ENCODE data around the gene ALDH4A1. TPM values are rescaled to one million over a fixed set of nuclear protein-coding genes. Genes with fewer than 3 reads are reported as not detected.

Gene ALDH4A1
- total and polyA plus RNA-seq, 9 of the 15 experiments (the other 6 are each of a cell fraction or from before 2014, with no cell fraction given): 0.27 to 31.4 (median 16.6) TPM

GRCh38 chr1:18866314-18866713 is 36.0 kb downstream of the ALDH4A1 start (continued):
- TF ChIP-seq ZNF239 (CRISPR knock-in tag; IDR thresholded peaks at IDR 0.05) (no peak), ZNF224 (CRISPR knock-in tag; IDR thresholded peaks at IDR 0.05) (no peak), ILF3 (IDR thresholded peaks at IDR 0.05; ENCODE audit: borderline replicate concordance) (no peak), TAF9B (IDR thresholded peaks at IDR 0.05; ENCODE audit: partially characterized antibody) (no peak), GABPB1 (CRISPR knock-in tag; IDR thresholded peaks at IDR 0.05) (no peak), ZNF24 (IDR thresholded peaks at IDR 0.05) (no peak), SREBF1 (IDR thresholded peaks at IDR 0.05; ENCODE audit: borderline replicate concordance, low read depth, low read length) (no peak), MTF1 (CRISPR knock-in tag; IDR thresholded peaks at IDR 0.05; ENCODE audit: borderline replicate concordance) (no peak), MBD1 (CRISPR knock-in tag; IDR thresholded peaks at IDR 0.05) (no peak), ZNF518B (CRISPR knock-in tag; IDR thresholded peaks at IDR 0.05) (no peak)
